Hematopoietic multipotent progenitor cell treated with erythropoietin and hydrocortisone succinate and interleukin-3 and kit ligand, for 15 days (in vitro differentiated cells): ENCODE results near the gene EPX.
A peak's percentile ranks its signal among the peaks of the same experiment; 100 is the strongest.

Experiments used
- DNase-seq: peaks from one replicate; pipeline ENCODE4 v3.0.0-alpha.2; 2015; ENCODE audit warnings: low spot score

EPX gene

DNA sequence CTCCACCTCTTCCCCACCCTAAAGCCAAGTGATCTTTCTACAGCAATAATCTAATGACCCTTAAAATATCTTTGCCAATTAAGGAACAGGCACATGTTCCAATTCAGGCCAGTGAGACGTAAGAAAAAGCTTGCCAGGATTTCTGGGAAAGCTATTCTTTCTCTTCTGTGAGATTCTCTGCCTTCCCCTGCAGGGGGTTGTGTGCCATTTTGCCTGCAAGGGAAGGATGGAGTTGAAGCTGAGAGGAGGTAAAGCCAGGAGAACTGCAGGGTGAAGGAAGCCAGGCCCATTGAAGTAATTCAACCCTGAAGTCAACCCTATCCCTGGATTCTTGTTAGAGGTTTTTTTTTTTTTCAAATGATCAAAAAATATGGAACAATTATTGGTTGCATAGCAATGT lies 36.9 kb downstream of the EPX start:
- no peak for DNase-seq

DNA sequence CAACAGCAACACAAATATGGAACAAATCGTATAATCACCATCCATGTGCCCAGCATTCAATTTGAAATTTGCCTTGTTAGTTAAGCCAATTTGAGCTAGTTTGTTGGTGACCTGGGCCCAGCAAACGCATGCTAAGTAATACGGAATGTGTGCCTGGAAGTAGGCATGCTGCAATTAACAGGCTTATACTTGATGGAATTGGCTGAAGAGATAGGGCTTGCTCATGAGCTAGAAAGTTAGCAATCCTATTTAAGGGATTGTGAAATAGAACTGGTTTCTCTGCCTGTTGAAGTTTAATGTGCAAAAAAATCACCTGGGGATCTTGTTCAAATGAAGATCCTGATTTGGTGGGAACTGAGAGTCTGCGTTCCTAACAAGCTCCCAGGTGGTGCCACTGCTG lies 37.4 kb downstream of the EPX start:
- DNase-seq = no peak

DNA sequence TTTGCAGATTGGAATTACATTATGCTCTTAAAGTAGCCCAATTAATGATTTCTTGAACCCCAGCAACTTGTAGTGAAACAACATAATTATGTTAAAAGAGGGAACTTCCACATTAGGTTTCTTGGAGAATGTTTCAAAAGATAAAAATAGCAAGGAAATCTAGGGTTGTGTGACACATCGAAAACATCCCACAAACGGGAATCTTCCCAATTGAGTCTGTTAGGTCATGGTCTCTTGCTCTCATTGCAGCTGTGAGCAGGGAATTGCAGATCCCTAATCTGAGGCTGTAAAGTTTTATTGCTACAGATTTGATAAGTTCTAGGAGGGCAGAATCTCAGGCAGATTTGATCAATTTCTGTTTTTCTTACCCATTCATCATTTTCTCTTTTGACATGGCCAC lies 39.1 kb downstream of the EPX start:
- no peak for DNase-seq

DNA sequence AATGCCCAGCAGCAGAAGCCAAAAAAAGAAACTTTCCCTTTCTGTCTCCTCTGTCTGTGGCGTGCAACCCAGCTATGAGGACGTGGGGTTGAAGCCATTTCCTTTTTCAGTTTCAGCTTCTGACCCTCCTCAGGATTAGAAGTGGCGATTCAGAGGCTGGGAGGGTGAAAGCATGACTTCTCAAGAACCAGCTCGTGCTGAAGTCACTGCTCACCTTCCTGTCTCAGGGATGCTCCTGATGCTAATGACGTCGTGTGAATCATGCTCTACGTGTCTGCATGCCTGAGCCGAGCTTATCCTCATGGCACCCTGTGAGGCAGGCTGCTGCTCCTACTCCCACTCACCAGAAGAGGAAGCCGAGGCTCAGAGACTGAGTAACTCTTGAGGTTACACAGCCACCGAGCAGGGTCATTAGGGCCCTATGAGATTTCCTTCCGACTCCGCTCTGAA lies 40.2 kb downstream of the EPX start:
- DNase-seq = no peak

DNA sequence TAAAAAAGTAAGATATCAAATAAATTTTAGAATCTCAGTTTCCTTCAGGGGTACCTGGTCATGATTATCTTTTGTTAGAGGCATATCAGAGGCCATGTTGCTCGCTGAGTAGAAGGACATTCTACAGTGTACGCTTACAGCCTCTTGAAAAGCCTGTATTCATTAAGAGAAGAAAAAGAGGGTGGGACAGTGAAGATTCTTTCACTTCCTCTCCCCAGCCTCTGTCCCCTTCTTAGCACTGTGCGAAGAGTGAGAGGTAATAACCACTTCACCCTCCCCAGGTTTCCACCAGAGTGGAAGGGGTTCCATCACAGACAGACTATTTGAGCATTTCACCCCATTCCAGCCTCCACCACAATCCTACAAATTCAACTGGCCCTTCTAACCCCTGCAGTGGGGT lies 41.0 kb downstream of the EPX start:
- no peak for DNase-seq

DNA sequence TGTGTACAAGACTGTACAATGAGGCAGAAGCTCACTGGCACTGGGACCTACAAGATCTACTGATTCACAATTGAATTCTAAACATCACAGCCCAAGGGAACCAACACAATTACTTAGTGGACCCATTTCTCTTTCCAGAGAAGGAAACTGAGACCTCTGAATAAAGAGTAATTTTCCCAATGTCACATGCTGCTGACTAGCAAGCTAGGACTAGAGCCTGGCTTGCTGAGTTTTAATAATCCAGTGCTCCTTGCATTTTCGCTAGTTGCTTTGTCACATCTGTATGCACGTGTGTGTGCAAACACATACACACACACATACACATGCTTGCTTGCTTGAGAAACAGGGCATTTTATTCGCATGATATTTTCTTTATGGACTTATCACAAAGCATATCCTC lies 42.0 kb downstream of the EPX start:
- DNase-seq = no peak

DNA sequence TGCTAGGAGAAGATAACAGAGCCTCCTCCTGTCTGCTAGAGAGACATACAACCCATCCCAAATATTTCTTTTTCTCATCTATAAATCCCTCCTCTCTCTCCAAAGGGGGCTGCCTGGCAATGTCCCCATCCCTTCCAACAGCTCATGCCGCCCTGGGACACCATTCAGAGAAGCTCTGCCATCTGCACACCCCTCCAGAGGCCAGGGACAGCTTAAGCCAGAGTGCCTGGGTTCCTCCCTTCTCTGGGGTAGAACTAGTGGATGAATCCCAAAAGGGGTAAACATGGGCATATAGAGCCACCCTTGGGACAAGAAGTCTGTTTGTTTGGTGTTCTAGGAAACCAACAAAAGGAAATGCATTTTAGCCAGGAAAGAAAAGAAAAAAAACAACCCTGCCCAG lies 43.3 kb downstream of the EPX start:
- no peak for DNase-seq

DNA sequence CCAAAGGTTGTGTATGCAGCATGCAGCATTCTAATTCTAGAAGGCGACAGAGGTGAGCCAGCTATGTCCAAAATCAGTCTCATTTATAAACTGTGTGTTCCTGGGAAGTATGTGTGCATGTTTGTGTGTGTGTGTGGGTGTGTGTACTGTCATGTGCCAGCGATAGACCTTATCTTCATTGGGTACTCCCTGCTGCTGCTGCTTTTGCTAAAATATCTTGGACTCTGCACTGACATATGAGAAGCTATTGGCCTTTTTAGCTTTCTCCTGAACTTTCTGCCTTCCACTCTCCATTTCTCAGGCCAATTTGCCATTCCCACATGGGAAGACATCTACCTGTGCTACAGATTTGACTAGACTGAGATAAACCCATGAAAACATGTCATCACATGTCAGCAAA lies 43.9 kb downstream of the EPX start:
- peak; percentile 11 for DNase-seq

DNA sequence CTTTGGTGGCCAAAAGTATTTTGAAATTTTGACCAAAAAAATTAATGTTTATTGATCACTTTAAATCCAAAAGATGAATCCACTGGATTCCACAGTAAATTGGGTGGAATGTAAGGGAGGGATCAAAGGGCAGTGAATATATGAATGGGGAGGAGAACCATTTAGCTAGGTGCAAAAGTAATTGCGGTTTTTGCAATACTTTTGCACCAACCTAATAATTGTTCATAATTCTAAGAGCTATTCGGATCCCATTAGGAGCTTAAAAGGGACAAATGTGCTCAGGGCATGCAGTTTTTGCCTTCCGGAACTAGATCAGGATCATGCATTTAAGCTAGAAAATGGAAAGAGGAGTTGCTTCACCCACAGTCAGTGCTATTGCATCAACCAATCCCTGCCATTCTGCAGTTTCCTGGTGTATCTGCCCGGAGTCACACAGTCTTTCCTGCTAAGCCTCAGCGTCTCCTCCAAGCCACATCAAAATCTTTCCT lies 45.7 kb downstream of the EPX start, which contains the start of gene LPO:
LPO (plus strand) TSS at position 438 of the 488 bp plus-strand sequence. CDS start 4,396 bp downstream, outside the sequence.
- no peak for DNase-seq

DNA sequence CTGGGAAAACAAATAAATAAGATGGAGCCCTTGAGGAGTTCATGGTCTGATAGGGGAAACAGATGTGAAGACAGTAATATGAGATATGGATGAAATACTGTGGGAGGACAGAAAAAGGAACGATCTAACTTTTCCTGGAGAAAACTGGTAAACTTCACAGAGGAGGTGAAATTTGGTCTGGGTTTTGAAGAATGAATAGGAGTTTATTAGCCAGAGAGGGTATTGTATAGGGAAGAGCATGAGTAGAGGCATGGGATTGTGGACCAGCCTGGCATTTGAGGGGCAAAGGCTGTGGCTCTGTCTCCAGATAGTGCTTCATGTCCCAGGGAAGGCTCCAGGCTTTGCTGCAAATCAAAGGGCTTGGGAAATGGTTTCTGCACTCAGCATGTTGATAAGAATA lies 47.5 kb downstream of the EPX start:
- no peak for DNase-seq

DNA sequence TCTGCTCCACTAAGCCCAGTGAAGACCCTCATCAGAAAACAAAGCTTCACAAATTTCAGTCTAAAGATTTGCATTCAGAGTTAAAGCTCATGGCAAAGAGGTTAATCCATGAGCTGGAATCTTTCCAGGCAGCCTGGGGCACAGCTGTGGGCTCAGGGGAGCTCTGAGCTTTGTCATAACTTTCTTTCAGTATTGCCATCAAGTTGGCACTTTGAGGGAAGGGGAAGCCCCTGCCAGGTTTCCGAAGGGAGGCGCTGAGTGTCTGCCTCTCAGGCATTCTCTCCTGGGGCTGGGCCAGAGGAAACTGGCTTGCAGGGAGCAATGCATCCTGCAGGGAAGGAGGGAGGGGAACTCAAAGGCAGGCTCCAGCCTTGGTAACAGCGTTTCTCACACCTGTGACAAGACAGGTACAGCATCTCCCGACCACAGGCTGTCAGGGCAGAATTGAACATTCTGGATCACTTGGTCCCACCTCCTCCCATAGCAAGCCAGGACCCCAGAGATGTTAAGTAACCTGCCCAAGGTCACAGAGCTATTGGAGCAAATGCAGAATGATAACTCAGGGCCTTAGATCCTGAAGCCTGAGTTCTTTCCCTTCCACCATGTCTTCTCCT lies 49.8 kb downstream of the EPX start:
- no peak for DNase-seq

DNA sequence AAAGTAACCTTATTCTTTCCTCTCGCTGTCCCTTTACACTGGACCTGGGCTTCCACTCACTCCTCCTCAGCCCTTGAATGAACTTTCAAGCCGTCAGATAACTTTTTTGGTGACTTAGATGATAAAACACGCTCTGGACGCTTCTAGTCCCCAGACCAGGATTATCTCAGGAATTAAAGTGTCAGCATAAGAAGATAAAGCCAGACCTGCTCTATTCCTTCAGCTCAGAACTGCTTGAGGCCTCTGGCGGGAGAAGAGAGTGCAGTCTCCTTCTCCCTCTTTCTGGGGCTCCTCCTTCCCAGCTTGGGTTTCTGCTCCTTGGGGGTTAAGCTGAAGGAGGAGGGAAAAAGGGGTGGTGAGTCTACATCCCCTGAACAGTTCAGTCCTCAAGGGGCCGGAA lies 52.4 kb downstream of the EPX start:
- DNase-seq = no peak

DNA sequence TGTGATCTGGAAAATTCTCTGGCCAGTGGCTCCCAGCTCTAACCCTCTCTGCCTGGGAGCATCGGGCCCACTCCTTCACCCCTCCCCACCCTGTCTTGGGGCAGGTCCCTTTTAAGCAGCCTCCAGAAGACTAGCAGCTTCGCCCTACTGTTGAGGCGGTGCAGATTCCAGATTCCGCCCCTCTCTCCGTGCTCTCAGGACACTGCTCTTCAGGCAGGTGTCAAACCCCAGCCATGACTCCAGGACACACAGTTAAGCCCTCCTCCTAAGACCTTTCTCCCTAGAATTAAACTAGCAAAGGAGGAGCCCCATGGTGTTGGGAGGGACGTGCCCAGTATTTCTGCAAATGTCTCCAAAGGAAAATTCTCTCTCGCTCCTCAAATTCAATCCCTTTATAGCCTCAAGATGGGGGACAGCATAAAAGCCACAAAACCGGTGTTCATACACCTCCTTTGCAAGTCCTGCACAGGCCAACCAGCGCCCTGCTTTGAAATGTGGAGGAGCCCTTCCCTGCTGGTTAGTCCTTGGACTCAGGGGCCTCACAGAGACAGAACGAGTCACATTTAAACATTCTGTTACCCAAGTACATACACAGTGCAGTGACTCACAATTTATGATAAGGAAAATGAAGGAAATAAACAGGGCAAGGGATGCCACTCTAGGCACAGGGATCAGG lies 53.0 kb downstream of the EPX start:
- no peak for DNase-seq

DNA sequence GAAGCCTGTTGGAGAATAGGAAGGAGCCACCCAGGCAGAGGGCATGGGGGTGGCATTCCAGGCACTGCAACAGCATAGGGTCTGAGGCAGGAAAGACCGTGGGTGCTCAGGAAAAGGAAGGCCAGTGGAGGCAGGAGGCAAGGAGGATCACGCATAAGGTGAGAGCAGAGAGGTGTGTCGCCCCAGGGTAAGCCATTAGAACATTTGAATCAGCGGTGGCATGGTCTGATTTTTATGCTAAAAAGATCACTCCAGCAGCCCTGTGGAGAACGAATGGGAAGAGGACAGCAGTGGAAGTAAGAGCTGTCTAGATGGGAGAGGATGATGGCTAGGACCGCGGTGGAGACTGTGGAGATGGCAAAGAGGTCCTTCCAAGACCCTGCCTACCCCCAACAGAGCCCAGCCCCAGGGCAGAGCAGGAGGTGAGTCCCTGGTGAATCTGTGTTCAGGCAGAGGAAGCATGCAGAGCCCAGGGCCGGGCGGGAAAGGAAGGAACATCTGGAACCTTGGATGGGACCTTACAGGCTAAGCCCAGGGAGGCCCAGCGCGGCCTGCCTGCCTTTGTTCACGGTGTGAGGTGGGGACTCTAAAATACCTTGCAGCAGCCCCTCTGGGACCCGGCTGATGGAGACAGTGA lies 53.7 kb downstream of the EPX start:
- DNase-seq = no peak

DNA sequence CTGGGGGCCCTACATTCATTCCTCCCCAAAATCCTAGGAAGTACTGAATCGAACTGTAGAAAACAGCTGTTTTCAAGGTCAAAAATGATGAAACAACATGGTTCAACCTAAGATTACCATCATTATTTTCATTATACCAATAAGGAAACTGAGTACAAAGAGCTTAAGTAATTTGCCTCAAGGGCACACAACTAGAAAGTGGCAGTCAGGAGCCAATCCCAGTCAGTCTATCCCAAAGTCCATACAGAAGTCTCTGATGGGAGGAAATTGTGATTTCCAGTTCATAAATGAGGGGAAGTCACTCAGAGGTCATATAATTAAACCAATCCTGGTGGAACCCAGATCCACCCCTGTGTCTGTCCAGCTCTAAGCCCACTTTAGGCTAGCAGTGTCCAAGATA lies 54.3 kb downstream of the EPX start:
- DNase-seq = no peak

DNA sequence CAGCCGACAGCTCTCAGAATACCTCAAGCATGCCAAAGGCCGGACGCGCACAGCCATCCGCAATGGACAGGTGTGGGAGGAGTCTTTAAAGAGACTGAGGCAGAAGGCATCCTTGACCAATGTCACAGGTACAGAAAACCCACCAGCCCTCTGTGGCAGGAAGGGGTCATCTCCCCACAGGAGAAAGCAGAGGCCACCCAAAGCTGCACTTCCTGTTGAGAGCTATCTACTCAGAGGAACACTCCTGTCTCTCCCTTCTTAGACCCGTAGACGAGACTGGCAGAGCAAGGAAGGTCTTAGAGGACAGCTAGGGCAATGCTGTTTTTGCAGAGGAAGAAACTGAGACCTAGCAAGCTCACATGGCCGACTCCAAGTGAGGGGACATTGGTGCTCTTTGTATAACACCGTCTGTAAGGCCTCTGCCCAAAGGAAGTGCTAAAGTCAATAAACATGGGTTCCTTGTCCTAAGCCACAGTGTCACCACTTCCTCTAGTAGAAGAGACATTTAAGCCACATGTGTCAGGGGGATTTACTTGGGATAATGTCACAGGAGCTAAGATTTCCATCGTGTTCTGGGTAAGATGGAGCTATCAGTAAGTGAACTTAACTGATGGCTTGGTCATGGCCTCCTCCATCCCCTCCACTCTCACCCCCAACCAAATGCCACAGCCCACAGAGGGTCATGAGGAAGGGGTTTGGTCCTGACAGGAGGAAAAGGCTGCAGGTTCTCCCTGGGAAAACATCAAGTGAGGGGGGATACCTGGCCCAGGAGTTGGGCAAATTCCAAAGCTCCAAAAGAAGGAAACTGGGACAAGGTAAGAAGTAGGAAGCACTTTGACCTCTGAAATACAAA lies 55.2 kb downstream of the EPX start:
- no peak for DNase-seq

DNA sequence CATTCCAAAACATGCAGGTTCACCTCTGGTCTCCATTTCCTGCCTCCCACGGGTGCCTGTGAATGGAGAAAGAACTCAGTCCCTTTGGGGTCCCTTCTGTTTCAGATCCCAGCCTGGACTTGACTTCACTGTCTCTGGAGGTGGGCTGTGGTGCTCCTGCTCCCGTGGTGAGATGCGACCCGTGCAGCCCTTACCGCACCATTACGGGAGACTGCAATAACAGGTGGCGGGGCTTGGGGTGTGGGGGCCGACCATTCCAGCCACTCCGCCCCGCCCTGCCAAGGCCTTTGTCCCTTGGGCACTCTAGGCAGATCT lies 56.4 kb downstream of the EPX start:
- no peak for DNase-seq

DNA sequence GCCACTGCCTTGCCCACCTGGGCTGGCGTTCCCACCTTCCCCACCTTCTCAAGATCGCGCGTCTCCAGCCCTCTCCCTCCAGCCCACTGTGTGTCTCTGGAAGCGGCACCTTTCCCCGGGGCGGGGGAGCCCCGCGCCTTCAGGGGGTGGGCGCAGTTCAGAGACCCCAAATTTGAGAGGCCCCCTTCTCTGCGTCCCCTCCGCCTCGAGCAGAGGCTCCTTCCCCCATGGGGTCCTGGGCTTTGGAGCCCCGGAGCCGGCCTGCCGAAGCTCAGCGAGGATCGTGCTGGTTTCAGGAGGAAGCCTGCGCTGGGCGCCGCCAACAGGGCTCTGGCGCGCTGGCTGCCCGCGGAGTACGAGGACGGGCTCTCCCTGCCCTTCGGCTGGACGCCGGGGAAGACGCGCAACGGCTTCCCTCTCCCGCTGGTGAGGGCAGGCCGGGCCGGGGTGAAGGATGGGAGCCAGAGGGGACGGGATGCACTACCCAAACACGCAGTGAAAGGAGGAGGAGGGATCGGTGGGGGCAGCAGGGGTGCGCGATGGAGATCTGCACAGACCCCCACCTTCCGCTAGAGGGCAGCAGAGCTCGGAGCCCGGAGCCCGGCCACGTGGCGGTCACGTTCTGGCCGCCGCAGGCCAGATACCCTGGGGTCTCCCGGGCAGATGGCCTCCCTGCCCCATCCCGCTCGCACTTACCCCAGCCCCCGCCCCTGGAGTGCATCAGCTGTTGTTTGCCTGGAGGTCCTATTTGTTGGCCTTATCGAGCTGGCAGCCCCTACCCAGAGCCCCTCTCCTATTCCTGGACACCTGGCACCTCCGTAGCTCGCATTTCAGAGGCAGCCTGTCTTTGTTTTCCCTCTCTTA lies 57.0 kb downstream of the EPX start:
- peak; percentile 65 for DNase-seq

DNA sequence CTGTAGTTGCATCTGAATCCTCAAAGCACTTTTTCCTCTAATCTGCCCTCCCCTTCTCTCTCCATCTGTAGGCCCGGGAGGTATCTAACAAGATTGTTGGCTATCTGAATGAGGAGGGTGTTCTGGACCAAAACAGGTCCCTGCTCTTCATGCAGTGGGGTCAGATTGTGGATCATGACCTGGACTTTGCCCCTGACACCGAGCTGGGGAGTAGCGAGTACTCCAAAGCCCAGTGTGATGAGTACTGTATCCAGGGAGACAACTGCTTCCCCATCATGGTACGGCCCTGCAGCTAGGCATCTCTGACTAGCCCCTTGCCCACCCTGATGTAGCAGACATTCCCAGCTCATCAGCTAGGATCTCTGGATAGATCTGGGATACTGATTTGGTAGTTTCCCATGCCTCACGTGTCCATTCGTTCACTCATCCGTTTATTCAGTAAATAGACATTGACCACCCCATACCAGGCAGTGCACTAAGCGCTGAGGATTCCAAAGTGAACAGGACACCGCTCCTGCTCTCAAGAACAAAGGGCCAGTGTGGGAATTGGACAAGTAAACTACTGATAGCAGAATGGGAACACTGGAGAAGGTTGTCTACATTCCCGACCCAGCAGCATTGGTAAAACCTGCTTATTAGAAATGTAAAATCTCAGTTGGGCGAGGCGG lies 58.0 kb downstream of the EPX start:
- DNase-seq = no peak

DNA sequence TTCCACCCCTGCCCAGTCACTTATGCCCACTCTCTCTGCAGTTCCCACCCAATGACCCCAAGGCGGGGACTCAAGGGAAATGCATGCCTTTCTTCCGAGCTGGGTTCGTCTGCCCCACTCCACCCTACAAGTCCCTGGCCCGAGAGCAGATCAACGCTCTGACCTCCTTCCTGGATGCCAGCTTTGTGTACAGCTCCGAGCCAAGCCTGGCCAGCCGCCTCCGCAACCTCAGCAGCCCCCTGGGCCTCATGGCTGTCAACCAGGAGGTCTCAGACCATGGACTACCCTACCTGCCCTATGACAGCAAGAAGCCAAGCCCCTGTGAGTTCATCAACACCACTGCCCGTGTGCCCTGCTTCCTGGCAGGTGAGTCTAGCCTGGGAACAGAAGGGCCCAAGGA lies 59.6 kb downstream of the EPX start:
- no peak for DNase-seq

DNA sequence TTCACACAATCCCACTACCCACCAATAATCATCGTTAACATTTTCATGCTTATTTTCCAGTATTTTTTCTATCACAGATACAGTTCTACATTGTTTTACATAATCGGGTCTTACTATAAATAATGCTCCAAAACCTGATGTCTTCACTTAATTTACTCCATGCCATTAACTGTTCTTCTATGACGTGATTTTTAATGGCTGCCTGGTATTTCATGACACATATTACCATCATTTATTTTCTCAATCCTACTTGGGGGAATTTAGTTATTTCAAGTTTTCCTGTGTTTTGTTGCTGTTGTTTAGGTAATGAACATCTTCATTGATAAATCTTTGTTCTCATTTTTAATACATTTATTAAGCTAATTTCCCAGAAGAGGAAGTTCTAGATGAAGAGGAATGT lies 60.6 kb downstream of the EPX start:
- no peak for DNase-seq
